Mesothelial cell of epicardium (in vitro differentiated cells): Measurements from ENCODE around the gene IFNA21. TPM values are rescaled to one million over a fixed set of nuclear protein-coding genes. Genes with fewer than 3 reads are reported as not detected.
"Not testable (repeated sequence)": the region's sequence is repeated elsewhere in the genome, so short reads cannot be mapped to it uniquely, and the experiment has no call there.

ENCODE experiments used
- DNase-seq, 2 experiments: peaks; one replicate each; pipeline ENCODE4 v3.0.0; 2021; ENCODE audit warnings: low spot score in 2 of 2; ENCODE audit not compliant: unreplicated experiment in 2 of 2
- H3K27ac Mint-ChIP-seq: 2 replicates; pipeline ENCODE4 v1.8.0; 2021; ENCODE audit warnings: mixed read lengths
- H3K27me3 Mint-ChIP-seq: 2 replicates; pipeline ENCODE4 v1.8.0; 2021; ENCODE audit warnings: low read depth, mixed read lengths
- H3K36me3 Mint-ChIP-seq: 2 replicates; pipeline ENCODE4 v1.8.0; 2021; ENCODE audit warnings: mixed read lengths
- H3K4me1 Mint-ChIP-seq: 2 replicates; pipeline ENCODE4 v1.8.0; 2021; ENCODE audit warnings: mixed read lengths
- H3K4me3 Mint-ChIP-seq: 2 replicates; pipeline ENCODE4 v1.8.0; 2021; ENCODE audit warnings: mild to moderate bottlenecking, moderate library complexity, mixed read lengths
- H3K9me3 Mint-ChIP-seq: 2 replicates; pipeline ENCODE4 v1.8.0; 2021; ENCODE audit warnings: mixed read lengths
- CTCF ChIP-seq: fragments of 200-600 bp; sonication (generic); IDR thresholded peaks from one replicate; pipeline ENCODE4 v1.5.0; 2021; ENCODE audit warnings: antibody characterized with exemption; ENCODE audit not compliant: unreplicated experiment
- total RNA-seq: library from RNA; stranded (reverse); gene quantifications from 3 replicates; pipeline ENCODE4 v1.2.1, GENCODE V29; 2021

The IFNA21 gene
- not detected in 3 replicates for total RNA-seq

- H3K27me3 Mint-ChIP-seq: peaks cover 19% of the 10 kb centered on the region
- not testable (repeated sequence) for H3K36me3 Mint-ChIP-seq, H3K4me3 Mint-ChIP-seq, H3K27ac Mint-ChIP-seq, H3K4me1 Mint-ChIP-seq, DNase-seq, H3K9me3 Mint-ChIP-seq
Observed at GRCh38 chr9:21166560-21166959, at the start of gene IFNA21. Gene IFNA21 (minus strand): TSS chr9:21166660. CDS start chr9:21166612, 48 bp downstream.

GRCh38 chr9:21213411-21214326 lies 47.2 kb upstream of the IFNA21 start:
- H3K9me3 Mint-ChIP-seq, H3K36me3 Mint-ChIP-seq, DNase-seq, H3K27ac Mint-ChIP-seq, H3K4me3 Mint-ChIP-seq, H3K4me1 Mint-ChIP-seq: not testable (repeated sequence)
- H3K27me3 Mint-ChIP-seq: peaks cover 21% of the 10 kb centered on the region

- not testable (repeated sequence) for H3K36me3 Mint-ChIP-seq, H3K9me3 Mint-ChIP-seq, H3K27ac Mint-ChIP-seq, H3K4me3 Mint-ChIP-seq, H3K4me1 Mint-ChIP-seq
- peak in 1 of 2 experiments; percentile 25 for DNase-seq
- peaks cover 15% of the 10 kb centered on the region for H3K27me3 Mint-ChIP-seq
Observed at GRCh38 chr9:21212160-21212559, 45.7 kb upstream of the IFNA21 start.

GRCh38 chr9:21210782-21211181 lies 44.3 kb upstream of the IFNA21 start:
- not testable (repeated sequence) for DNase-seq, H3K4me3 Mint-ChIP-seq, H3K4me1 Mint-ChIP-seq, H3K9me3 Mint-ChIP-seq, H3K36me3 Mint-ChIP-seq, H3K27ac Mint-ChIP-seq
- peaks cover 16% of the 10 kb centered on the region for H3K27me3 Mint-ChIP-seq

GRCh38 chr9:21210311-21210710 lies 43.9 kb upstream of the IFNA21 start:
- Mint-ChIP-seq H3K4me3 (no peak overlapping the region), H3K9me3 (no peaks in the 10 kb centered on the region), H3K36me3 (no peaks in the 10 kb centered on the region), H3K27me3 (peaks cover 15% of the 10 kb centered on the region), H3K4me1 (no peaks in the 10 kb centered on the region), H3K27ac (no peak overlapping the region)
- no peak for TF ChIP-seq CTCF
- DNase-seq: peak in 1 of 2 experiments; percentile 20

GRCh38 chr9:21207043-21207442 lies 40.6 kb upstream of the IFNA21 start, which contains the start of gene IFNA10:
Gene IFNA10 (minus strand): TSS chr9:21207143. CDS start chr9:21207097, 46 bp downstream.
- H3K4me3 Mint-ChIP-seq, H3K27ac Mint-ChIP-seq, DNase-seq, H3K36me3 Mint-ChIP-seq, H3K4me1 Mint-ChIP-seq: not testable (repeated sequence)
- Mint-ChIP-seq H3K27me3 (peaks cover 22% of the 10 kb centered on the region), H3K9me3 (peaks cover 10% of the 10 kb centered on the region)

GRCh38 chr9:21205204-21205603 lies 38.7 kb upstream of the IFNA21 start:
- peaks cover 33% of the 10 kb centered on the region for H3K27me3 Mint-ChIP-seq
- no peak for DNase-seq
- H3K4me3 Mint-ChIP-seq: no peak overlapping the region
- TF ChIP-seq CTCF: no peak
- H3K9me3 Mint-ChIP-seq: peaks cover 10% of the 10 kb centered on the region
- H3K36me3 Mint-ChIP-seq: no peaks in the 10 kb centered on the region
- H3K27ac Mint-ChIP-seq: no peak overlapping the region
- no peaks in the 10 kb centered on the region for H3K4me1 Mint-ChIP-seq

- H3K9me3 Mint-ChIP-seq: peaks cover 10% of the 10 kb centered on the region
- not testable (repeated sequence) for H3K4me1 Mint-ChIP-seq, H3K36me3 Mint-ChIP-seq, DNase-seq, H3K27ac Mint-ChIP-seq, H3K4me3 Mint-ChIP-seq
- H3K27me3 Mint-ChIP-seq: peaks cover 39% of the 10 kb centered on the region
Observed at GRCh38 chr9:21202105-21202504, 35.6 kb upstream of the IFNA21 start, which contains the start of gene IFNA7. Gene IFNA7 (minus strand): TSS chr9:21202205. CDS start chr9:21202165, 40 bp downstream.

GRCh38 chr9:21194867-21195776 lies 28.7 kb upstream of the IFNA21 start:
- H3K27me3 Mint-ChIP-seq: peaks cover 14% of the 10 kb centered on the region
- not testable (repeated sequence) for H3K4me3 Mint-ChIP-seq, H3K9me3 Mint-ChIP-seq, H3K4me1 Mint-ChIP-seq, H3K36me3 Mint-ChIP-seq, H3K27ac Mint-ChIP-seq
- DNase-seq: peak in 1 of 2 experiments; percentile 36

- DNase-seq, H3K4me3 Mint-ChIP-seq, H3K27ac Mint-ChIP-seq, H3K27me3 Mint-ChIP-seq, H3K4me1 Mint-ChIP-seq, H3K9me3 Mint-ChIP-seq, H3K36me3 Mint-ChIP-seq: not testable (repeated sequence)
Observed at GRCh38 chr9:21187487-21187886, 21.0 kb upstream of the IFNA21 start, which contains the start of gene IFNA4. Gene IFNA4 (minus strand): TSS chr9:21187587. CDS start chr9:21187531, 56 bp downstream.
